AG04450 (cell line): Measurements from ENCODE around the gene ALG6. TPM values are rescaled to one million over a fixed set of nuclear protein-coding genes. Genes with fewer than 3 reads are reported as not detected.
A peak's percentile ranks its signal among the peaks of the same experiment; 100 is the strongest.

ENCODE experiments used
- CTCF ChIA-PET: fragments of 300-600, 350-600 bp; formaldehyde crosslinking; extraction: SDS; loops from one replicate; lab custom pipeline; 2022; ENCODE audit warnings: antibody characterized with exemption, inconsistent platforms; lab: Charles Lee
- POLR2A ChIA-PET: fragments of 350-600 bp; formaldehyde crosslinking; extraction: SDS; loops from one replicate; lab custom pipeline; 2021; ENCODE audit warnings: antibody characterized with exemption, inconsistent platforms; lab: Yijun Ruan, JAX
- DNase-seq: peaks from one replicate; pipeline ENCODE4 v3.0.0-alpha.2; 2011; ENCODE audit warnings: low read depth, low spot score
- H3K27ac ChIP-seq: one replicate; pipeline ENCODE4 v1.5.1; 2012; ENCODE audit warnings: low read depth, low read length, control low read depth
- H3K27me3 ChIP-seq: one replicate; pipeline ENCODE4 v1.6.0; 2012; ENCODE audit warnings: low read length; ENCODE audit not compliant: control insufficient read depth, insufficient read depth
- H3K4me3 ChIP-seq: 2 replicates; pipeline ENCODE4 v1.5.1; 2011; ENCODE audit warnings: mild to moderate bottlenecking, low read depth, low read length, control low read depth
- H3K9me3 ChIP-seq: 2 replicates; pipeline ENCODE4 v1.5.1; 2012; ENCODE audit warnings: low read length; ENCODE audit not compliant: control insufficient read depth, insufficient read depth
- polyA plus RNA-seq: library from polyadenylated mRNA; depleted of rRNA; stranded (reverse); fragments of >200 nt; gene quantifications from 2 replicates; pipeline ENCODE4 v1.2.3, GENCODE V29; 2011; rRNA removed
- small RNA-seq: library from RNA; depleted of rRNA; stranded (forward); fragments of <200 nt; gene quantifications from one replicate; pipeline ENCODE3, GENCODE V24; 2012; ENCODE audit warnings: low read depth; ENCODE audit not compliant: insufficient read length
- TF ChIP-seq, protein P1 (sequence below): IDR thresholded peaks from 2 replicates; pipeline ENCODE4 v1.5.1; 2011; ENCODE audit warnings: low read depth, low read length, control low read depth, inconsistent platforms

The ALG6 gene
- polyA plus RNA-seq, 1 experiment = 21.6 TPM

DNA sequence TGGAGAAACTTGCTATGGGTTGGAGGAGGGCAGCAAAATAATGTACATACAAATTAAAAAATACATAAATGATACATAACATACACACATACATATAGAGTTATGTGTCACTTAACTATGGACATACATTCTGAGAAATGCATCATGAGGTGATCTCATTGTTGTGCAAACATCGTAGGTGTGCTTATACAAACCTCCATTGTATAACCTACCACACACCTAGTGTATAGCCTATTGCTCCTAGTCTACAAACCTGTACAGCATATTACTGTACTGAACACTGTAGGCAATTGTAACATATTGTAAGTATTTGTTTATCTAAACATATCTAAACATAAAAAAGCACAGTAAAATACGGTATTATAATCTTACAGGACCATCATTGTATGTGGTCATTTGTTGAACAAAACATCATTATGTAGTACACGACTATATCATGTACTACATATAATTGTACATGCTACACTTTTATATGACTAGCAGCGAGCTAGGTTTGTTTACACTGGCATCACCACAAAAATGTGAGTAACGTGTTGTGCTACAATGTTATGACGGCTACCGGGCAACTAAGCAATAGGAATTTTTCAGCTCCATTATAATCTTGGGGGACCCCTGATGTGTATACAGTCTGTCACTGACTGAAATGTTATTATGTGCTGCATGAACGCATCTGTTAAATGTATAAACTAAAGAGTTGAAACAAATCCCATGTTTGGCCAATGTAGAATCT is 120.1 kb downstream of the ALG6 start:
- H3K27me3 ChIP-seq = no peaks in the 10 kb centered on the region
- CTCF ChIA-PET = interaction anchor here (1.0 kb wide), 1 partner anchor 45 kb away, joined by 3 read pairs; no protein-coding TSS in a partner anchor
- TF ChIP-seq, protein P1, sequence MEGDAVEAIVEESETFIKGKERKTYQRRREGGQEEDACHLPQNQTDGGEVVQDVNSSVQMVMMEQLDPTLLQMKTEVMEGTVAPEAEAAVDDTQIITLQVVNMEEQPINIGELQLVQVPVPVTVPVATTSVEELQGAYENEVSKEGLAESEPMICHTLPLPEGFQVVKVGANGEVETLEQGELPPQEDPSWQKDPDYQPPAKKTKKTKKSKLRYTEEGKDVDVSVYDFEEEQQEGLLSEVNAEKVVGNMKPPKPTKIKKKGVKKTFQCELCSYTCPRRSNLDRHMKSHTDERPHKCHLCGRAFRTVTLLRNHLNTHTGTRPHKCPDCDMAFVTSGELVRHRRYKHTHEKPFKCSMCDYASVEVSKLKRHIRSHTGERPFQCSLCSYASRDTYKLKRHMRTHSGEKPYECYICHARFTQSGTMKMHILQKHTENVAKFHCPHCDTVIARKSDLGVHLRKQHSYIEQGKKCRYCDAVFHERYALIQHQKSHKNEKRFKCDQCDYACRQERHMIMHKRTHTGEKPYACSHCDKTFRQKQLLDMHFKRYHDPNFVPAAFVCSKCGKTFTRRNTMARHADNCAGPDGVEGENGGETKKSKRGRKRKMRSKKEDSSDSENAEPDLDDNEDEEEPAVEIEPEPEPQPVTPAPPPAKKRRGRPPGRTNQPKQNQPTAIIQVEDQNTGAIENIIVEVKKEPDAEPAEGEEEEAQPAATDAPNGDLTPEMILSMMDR = no peak
- no peak overlapping the region for H3K27ac ChIP-seq
- DNase-seq = peak; percentile 85
- H3K4me3 ChIP-seq = no peak overlapping the region
- H3K9me3 ChIP-seq = no peaks in the 10 kb centered on the region
- POLR2A ChIA-PET = interaction anchor here (0.5 to 1.0 kb wide), 5 partner anchors 11 to 800 kb away, joined by 3 to 4 read pairs (median 3); partner anchors contain the start of genes EFCAB7 and ITGB3BP

Small RNAs within 50 kb of the gene (small RNA-seq; reads per million reads assigned to genes)
- not detected for gene MIR6068
- not detected for gene RF00019

Other genes with a start within 250 kb of the ALG6 start
- gene FOXD3, start 45.1 kb upstream of the ALG6 start, polyA plus RNA-seq = not detected in 2 replicates
- 12.3 and 18.0 TPM in 2 replicates for gene ITGB3BP, start 155.6 kb downstream of the ALG6 start, polyA plus RNA-seq
- gene EFCAB7, start 155.9 kb downstream of the ALG6 start, polyA plus RNA-seq = 3.9 and 6.0 TPM in 2 replicates
- 25.0 and 32.5 TPM in 2 replicates for gene PGM1, start 225.8 kb downstream of the ALG6 start, polyA plus RNA-seq